Stimulated activated CD4-positive, alpha-beta T cell treated with anti-CD3 and anti-CD28 coated beads, TNF-alpha, amount 100 ng/mL, for 1 hour (primary cell): ENCODE data around the gene ADSL.

Experiments
- DNase-seq, 3 donors: peaks; one replicate each; pipeline ENCODE4 v3.0.0-alpha.2; 2020; ENCODE audit warnings: low read depth in 3 of 3, low spot score in 1 of 3

Gene ADSL

GRCh38 chr22:40326905-40327735, 19.2 kb upstream of the ADSL start:
- DNase-seq: no peak

GRCh38 chr22:40328546-40329456, 17.5 kb upstream of the ADSL start:
- no peak for DNase-seq

- DNase-seq: no peak
These were observed 16.8 kb upstream of the ADSL start for GRCh38 chr22:40329466-40329865.

- no peak for DNase-seq
These were observed 16.2 kb upstream of the ADSL start for GRCh38 chr22:40330086-40330485.

GRCh38 chr22:40330615-40331014, 15.7 kb upstream of the ADSL start:
- DNase-seq: no peak

GRCh38 chr22:40331706-40332105, 14.6 kb upstream of the ADSL start:
- no peak for DNase-seq

- no peak for DNase-seq
These were observed 13.9 kb upstream of the ADSL start for GRCh38 chr22:40332319-40332781.

GRCh38 chr22:40334060-40334459, 12.2 kb upstream of the ADSL start:
- DNase-seq: no peak

- no peak for DNase-seq
These were observed 11.4 kb upstream of the ADSL start for GRCh38 chr22:40334899-40335298.

GRCh38 chr22:40335358-40335757, 10.9 kb upstream of the ADSL start:
- no peak for DNase-seq

GRCh38 chr22:40340044-40340443, 6.3 kb upstream of the ADSL start:
- DNase-seq: no peak

GRCh38 chr22:40341604-40342003, 4.7 kb upstream of the ADSL start:
- DNase-seq: no peak

GRCh38 chr22:40342521-40342920, 3.8 kb upstream of the ADSL start:
- DNase-seq: no peak

- no peak for DNase-seq
These were observed 1.0 kb upstream of the ADSL start for GRCh38 chr22:40345271-40345670.

GRCh38 chr22:40345815-40346184, 500 bp upstream of the ADSL start:
- peak in 1 of 3 donors; percentile 49 for DNase-seq

- no peak for DNase-seq
These were observed 1.0 kb downstream of the ADSL start for GRCh38 chr22:40347300-40347699.

- peak in 2 of 3 donors; percentile 41 to 42 for DNase-seq
These were observed 1.8 kb downstream of the ADSL start for GRCh38 chr22:40348025-40348658.

- DNase-seq: no peak
These were observed 6.5 kb downstream of the ADSL start for GRCh38 chr22:40352763-40353162.

GRCh38 chr22:40361100-40361499, 14.8 kb downstream of the ADSL start:
- DNase-seq: no peak

GRCh38 chr22:40363059-40363458, 16.8 kb downstream of the ADSL start:
- DNase-seq: no peak

- DNase-seq: no peak
These were observed 18.1 kb downstream of the ADSL start for GRCh38 chr22:40364431-40364830.

- DNase-seq: no peak
These were observed 19.8 kb downstream of the ADSL start for GRCh38 chr22:40366068-40366467.
